NCI-H1417 (cell line): Measurements from ENCODE around the gene NHS.
A peak's percentile ranks its signal among the peaks of the same experiment; 100 is the strongest.

Experiments used
- DNase-seq, 3 experiments: peaks; one replicate each; lab custom pipeline; 2025; lab: John Stamatoyannopoulos, UW

NHS gene

GRCh38 chrX:17736478-17736855, 361.5 kb downstream of the NHS start:
- DNase-seq: peak in 1 of 3 experiments; percentile 47

GRCh38 chrX:17736856-17737709, 362.1 kb downstream of the NHS start, which contains the start of gene SCML1:
SCML1 (plus strand) TSS chrX:17737493; CDS start chrX:17744187, 6,694 bp downstream.
- peak; percentile 96 to 99 (median 97) for DNase-seq

- peak in 1 of 3 experiments; percentile 35 for DNase-seq
These were observed 362.6 kb downstream of the NHS start for GRCh38 chrX:17737710-17737985.

- peak; percentile 31 to 89 (median 80) for DNase-seq
These were observed 363.1 kb downstream of the NHS start for GRCh38 chrX:17737986-17738713.

- DNase-seq: no peak
These were observed 363.9 kb downstream of the NHS start for GRCh38 chrX:17738737-17739535.

- peak in 1 of 3 experiments; percentile 6 for DNase-seq
These were observed 365.4 kb downstream of the NHS start for GRCh38 chrX:17740137-17741122.

- DNase-seq: peak in 1 of 3 experiments; percentile 48
These were observed 366.1 kb downstream of the NHS start for GRCh38 chrX:17741123-17741511.

- no peak for DNase-seq
These were observed 368.9 kb downstream of the NHS start for GRCh38 chrX:17743913-17744312.

- DNase-seq: peak in 2 of 3 experiments; percentile 6 to 70
These were observed 370.0 kb downstream of the NHS start for GRCh38 chrX:17744896-17745523.

GRCh38 chrX:17747692-17748091, 372.7 kb downstream of the NHS start:
- no peak for DNase-seq

GRCh38 chrX:17748684-17749083, 373.7 kb downstream of the NHS start:
- no peak for DNase-seq

- DNase-seq: no peak
These were observed 375.4 kb downstream of the NHS start for GRCh38 chrX:17750436-17750835.

- DNase-seq: no peak
These were observed 383.4 kb downstream of the NHS start for GRCh38 chrX:17758382-17758781.

GRCh38 chrX:17759990-17760389, 385.0 kb downstream of the NHS start:
- no peak for DNase-seq

- DNase-seq: no peak
These were observed 392.7 kb downstream of the NHS start for GRCh38 chrX:17767734-17768133.

- DNase-seq: no peak
These were observed 394.0 kb downstream of the NHS start for GRCh38 chrX:17768997-17769396.

GRCh38 chrX:17769701-17770269, 394.8 kb downstream of the NHS start:
- DNase-seq: no peak

- no peak for DNase-seq
These were observed 398.3 kb downstream of the NHS start for GRCh38 chrX:17773221-17773876.

- DNase-seq: no peak
These were observed 399.1 kb downstream of the NHS start for GRCh38 chrX:17774053-17774452.

GRCh38 chrX:17778997-17779396, 404.0 kb downstream of the NHS start:
- no peak for DNase-seq
